Fibroblast of lung (primary cell): ENCODE measurements around the gene SDCCAG8.

Experiments
- EZH2 ChIP-seq: IDR thresholded peaks from 2 replicates; pipeline ENCODE4 v1.5.1; 2012; ENCODE audit warnings: low read length, control low read depth, mild to moderate bottlenecking; ENCODE audit errors: missing control alignments
- TF ChIP-seq, protein P1 (sequence below), 2 donors: IDR thresholded peaks in 1 of 2; conservative IDR thresholded peaks in 1 of 2; 1 replicate in 1 of 2; 2 replicates in 1 of 2; pipeline ENCODE4 v1.5.1; 2011 to 2012; ENCODE audit warnings: low read length in 2 of 2, control low read depth in 1 of 2, inconsistent platforms in 1 of 2, low read depth in 1 of 2, mild to moderate bottlenecking in 1 of 2

DNA sequence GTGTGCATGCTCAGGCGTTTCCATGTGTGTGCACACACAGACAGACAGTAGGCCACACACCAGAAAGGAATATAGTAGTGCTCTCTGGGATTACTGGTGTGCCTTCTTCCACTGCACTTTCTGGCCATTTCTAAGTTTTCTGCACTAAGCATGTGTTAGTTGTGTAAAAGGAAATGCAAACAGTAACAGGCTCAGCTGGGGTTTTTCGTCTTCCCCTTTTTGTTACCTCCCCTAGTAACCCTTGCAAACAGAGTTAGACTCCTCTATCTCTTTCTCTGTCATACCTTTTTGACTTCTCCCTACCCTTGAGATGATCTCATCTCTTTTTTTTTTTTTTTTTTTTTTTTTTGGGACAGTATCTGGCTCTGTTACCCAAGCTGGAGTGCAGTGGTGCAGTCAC, 196.3 kb downstream of the SDCCAG8 start:
- TF ChIP-seq, protein P1, sequence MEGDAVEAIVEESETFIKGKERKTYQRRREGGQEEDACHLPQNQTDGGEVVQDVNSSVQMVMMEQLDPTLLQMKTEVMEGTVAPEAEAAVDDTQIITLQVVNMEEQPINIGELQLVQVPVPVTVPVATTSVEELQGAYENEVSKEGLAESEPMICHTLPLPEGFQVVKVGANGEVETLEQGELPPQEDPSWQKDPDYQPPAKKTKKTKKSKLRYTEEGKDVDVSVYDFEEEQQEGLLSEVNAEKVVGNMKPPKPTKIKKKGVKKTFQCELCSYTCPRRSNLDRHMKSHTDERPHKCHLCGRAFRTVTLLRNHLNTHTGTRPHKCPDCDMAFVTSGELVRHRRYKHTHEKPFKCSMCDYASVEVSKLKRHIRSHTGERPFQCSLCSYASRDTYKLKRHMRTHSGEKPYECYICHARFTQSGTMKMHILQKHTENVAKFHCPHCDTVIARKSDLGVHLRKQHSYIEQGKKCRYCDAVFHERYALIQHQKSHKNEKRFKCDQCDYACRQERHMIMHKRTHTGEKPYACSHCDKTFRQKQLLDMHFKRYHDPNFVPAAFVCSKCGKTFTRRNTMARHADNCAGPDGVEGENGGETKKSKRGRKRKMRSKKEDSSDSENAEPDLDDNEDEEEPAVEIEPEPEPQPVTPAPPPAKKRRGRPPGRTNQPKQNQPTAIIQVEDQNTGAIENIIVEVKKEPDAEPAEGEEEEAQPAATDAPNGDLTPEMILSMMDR (conservative IDR thresholded peaks at IDR 0.05 in 1 of 2, IDR thresholded peaks at IDR 0.05 in 1 of 2; ENCODE audit: low read depth in 1 of 2, low read length in 2 of 2): no peak
- no peak for TF ChIP-seq EZH2
